Measurements from ENCODE around the gene DEDD2. TPM values are rescaled to one million over a fixed set of nuclear protein-coding genes. Genes with fewer than 3 reads are reported as not detected.
A peak's percentile ranks its signal among the peaks of the same experiment; 100 is the strongest.

The DEDD2 gene
- total and polyA plus RNA-seq, 8 donors = 9.7 to 25.4 (median 13.7) TPM

- intact Hi-C loops (cut with DNase I) = loop anchor here in 1 of 3 donors (10.0 kb wide), 1 partner anchor 54 kb away; the partner anchor contains the start of gene POU2F2
- no peak for TF ChIP-seq CTCF (IDR thresholded peaks at IDR 0.05)
- WGBS, 2 donors = 51 to 58% methylated on average over 1 of the region's 1 CpG
- Histone ChIP-seq H3K36me3 (no peaks in the 10 kb centered on the region), H3K4me3 (no peak overlapping the region), H3K4me1 (no peaks in the 10 kb centered on the region), H3K27ac (no peak overlapping the region), H3K9me3 (no peaks in the 10 kb centered on the region), H3K27me3 (no peaks in the 10 kb centered on the region)
- no peak for FAIRE-seq
- ATAC-seq = no peak
- DNase-seq = no peak
Observed at GRCh38 chr19:42188665-42189064, 28.8 kb downstream of the DEDD2 start.

GRCh38 chr19:42185277-42185676, 32.2 kb downstream of the DEDD2 start:
- no peaks in the 10 kb centered on the region for H3K4me1 ChIP-seq
- H3K4me3 ChIP-seq = no peak overlapping the region
- H3K36me3 ChIP-seq = no peaks in the 10 kb centered on the region
- H3K27me3 ChIP-seq = peaks cover 0 to 4% (median 0%) of the 10 kb centered on the region in 4 donors
- ATAC-seq (peak in 2 of 4 donors; percentile 59), DNase-seq (no peak), FAIRE-seq (no peak)
- H3K9me3 ChIP-seq = no peaks in the 10 kb centered on the region
- TF ChIP-seq CTCF (IDR thresholded peaks at IDR 0.05) = no peak
- intact Hi-C loops (cut with DNase I) = loop anchor here in 1 of 3 donors (10.0 kb wide), 1 partner anchor 50 kb away; the partner anchor contains the start of gene POU2F2
- H3K27ac ChIP-seq = no peak overlapping the region

- no peaks in the 10 kb centered on the region for H3K9me3 ChIP-seq
- no peaks in the 10 kb centered on the region for H3K36me3 ChIP-seq
- TF ChIP-seq CTCF (IDR thresholded peaks at IDR 0.05) = peak; percentile 85 to 89 (median 88)
- H3K27me3 ChIP-seq = peaks cover 0 to 10% (median 3%) of the 10 kb centered on the region in 4 donors
- no peak overlapping the region for H3K4me3 ChIP-seq
- H3K4me1 ChIP-seq = no peaks in the 10 kb centered on the region
- intact Hi-C loops (cut with DNase I) = loop anchor here (5.0 to 10.0 kb wide), 2 partner anchors 50 to 52 kb away; partner anchors contain the start of gene POU2F2 (in 3 of the 3)
- no peak for FAIRE-seq
- no peak overlapping the region for H3K27ac ChIP-seq
- peak; percentile 63 to 90 (median 82) for DNase-seq
- peak; percentile 81 to 98 (median 94) for ATAC-seq
- 0% methylated on average over 1 of the region's 1 CpG for WGBS, 2 donors
Observed at GRCh38 chr19:42184401-42184861, 33.0 kb downstream of the DEDD2 start.

GRCh38 chr19:42178791-42179674, 38.4 kb downstream of the DEDD2 start:
- Histone ChIP-seq H3K27me3 (peaks cover 0 to 10% (median 3%) of the 10 kb centered on the region in 4 donors), H3K4me1 (no peaks in the 10 kb centered on the region), H3K36me3 (no peaks in the 10 kb centered on the region), H3K9me3 (no peaks in the 10 kb centered on the region), H3K4me3 (no peak overlapping the region), H3K27ac (no peak overlapping the region)
- intact Hi-C loops (cut with DNase I) = no loop called here
- 10% methylated on average over 13 of the region's 13 CpGs for whole genome bisulfite sequencing, 2 donors
- DNase-seq = no peak
- FAIRE-seq = no peak
- no peak for ATAC-seq
- TF ChIP-seq CTCF (IDR thresholded peaks at IDR 0.05) = no peak

GRCh38 chr19:42177686-42178019, 39.8 kb downstream of the DEDD2 start:
- intact Hi-C loops (cut with DNase I) = no loop called here
- Histone ChIP-seq H3K9me3 (no peaks in the 10 kb centered on the region), H3K27me3 (peaks cover 0 to 10% (median 3%) of the 10 kb centered on the region in 4 donors), H3K4me1 (no peaks in the 10 kb centered on the region), H3K36me3 (no peaks in the 10 kb centered on the region), H3K4me3 (no peak overlapping the region), H3K27ac (no peak overlapping the region)
- 17 to 30% methylated on average over 3 of the region's 3 CpGs for WGBS, 2 donors
- DNase-seq (no peak), ATAC-seq (no peak), FAIRE-seq (no peak)
- no peak for TF ChIP-seq CTCF (IDR thresholded peaks at IDR 0.05)

All from pancreas (tissue), 10 donors.